Stimulated activated CD8-positive, alpha-beta memory T cell treated with anti-CD3 and anti-CD28 coated beads, Interleukin-4, amount 100 ng/mL, for 4 hours (primary cell): ENCODE results near the gene TTC38.
"Not testable (repeated sequence)": the region's sequence is repeated elsewhere in the genome, so short reads cannot be mapped to it uniquely, and the experiment has no call there.

Experiments
- DNase-seq, 2 donors: peaks; one replicate each; pipeline ENCODE4 v3.0.0-alpha.2; 2020; ENCODE audit warnings: low read depth in 2 of 2, low spot score in 1 of 2

Gene TTC38

GRCh38 chr22:46295277-46295971, 27.6 kb downstream of the TTC38 start:
- no peak for DNase-seq

GRCh38 chr22:46296257-46297150, 28.7 kb downstream of the TTC38 start, which contains the start of gene GTSE1:
Gene GTSE1 (plus strand): TSS chr22:46296870. CDS start chr22:46297401, 531 bp downstream.
- peak; percentile 92 to 96 for DNase-seq

- no peak for DNase-seq
Measured at GRCh38 chr22:46297151-46297812, 29.5 kb downstream of the TTC38 start.

GRCh38 chr22:46299101-46299500, 31.3 kb downstream of the TTC38 start:
- no peak for DNase-seq

- DNase-seq, result no peak
Measured at GRCh38 chr22:46300491-46300890, 32.7 kb downstream of the TTC38 start.

DNA sequence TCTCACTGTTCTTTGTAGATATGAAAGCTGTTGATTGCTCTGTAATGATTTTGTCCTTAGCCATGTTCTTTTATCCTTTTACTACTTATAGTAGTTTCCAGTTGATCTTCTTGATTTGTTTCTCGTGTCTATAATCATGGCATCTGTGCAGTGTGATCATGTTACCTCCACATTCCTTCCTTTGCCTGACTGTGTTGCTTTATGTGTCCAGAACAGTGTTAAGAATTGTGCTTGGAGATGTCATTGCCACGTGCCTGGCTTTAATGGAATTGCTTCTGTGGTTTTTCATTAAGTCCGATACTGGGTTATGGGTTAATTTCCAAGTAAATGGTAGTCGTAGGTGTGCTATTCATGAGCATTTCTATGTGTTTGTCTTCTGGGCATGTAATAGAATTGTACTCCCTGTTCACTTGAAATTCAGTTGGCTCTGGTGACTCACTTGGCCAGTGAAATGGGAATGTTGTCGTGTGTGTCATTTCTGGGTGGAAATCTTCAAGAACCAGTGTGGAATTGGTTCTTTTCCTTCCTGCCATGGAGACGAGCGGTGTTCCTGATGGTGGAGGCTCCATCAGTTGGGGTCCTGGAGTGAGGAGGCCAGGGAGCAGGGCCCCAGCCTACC, 35.6 kb downstream of the TTC38 start:
- DNase-seq, result no peak

DNA sequence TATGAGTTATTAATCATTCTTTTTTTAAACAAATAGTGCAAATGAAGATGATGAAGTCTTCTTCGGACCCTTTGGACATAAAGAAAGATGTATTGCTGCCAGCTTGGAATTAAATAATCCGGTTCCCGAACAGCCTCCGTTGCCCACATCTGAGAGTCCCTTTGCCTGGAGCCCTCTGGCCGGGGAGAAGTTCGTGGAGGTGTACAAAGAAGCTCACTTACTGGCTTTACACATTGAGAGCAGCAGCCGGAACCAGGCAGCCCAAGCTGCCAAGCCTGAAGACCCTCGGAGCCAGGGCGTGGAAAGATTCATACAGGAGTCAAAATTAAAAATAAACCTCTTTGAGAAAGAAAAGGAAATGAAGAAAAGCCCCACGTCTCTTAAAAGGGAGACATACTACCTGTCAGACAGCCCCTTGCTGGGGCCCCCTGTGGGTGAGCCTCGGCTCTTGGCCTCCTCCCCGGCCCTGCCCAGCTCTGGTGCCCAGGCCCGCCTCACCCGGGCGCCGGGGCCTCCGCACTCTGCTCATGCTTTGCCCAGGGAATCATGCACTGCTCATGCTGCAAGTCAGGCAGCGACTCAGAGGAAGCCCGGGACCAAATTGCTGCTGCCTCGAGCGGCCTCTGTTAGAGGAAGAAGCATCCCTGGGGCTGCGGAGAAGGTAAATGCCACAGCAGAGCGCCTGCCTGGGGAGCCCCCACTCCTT, 40.6 kb downstream of the TTC38 start:
- DNase-seq, result no peak

DNA sequence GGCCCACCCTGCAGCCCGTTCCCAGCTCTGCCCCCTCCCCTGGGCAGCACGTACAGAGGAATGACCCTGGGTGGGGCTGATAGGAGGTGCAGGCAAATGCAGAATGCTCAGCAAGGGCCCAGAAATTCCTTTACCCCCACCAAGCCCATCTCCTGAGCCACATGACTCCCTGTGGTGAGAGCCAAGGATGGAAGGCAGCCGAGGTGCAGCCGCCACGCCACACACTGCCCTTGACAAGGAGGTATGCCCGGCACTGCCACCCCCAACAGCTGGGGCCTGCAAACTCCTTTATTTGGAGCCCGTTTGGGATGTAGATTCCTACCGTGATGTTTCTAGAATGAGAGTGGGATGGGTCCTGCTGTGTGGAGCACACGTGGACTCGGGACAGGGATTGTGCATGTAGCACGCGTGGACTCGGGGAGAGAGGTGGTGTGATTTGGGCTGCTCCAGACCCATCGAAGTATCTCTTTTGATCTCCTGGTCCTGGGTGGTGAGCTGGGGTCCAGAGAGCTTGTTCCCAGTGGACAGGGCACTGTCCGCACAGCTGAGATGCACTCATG, 41.8 kb downstream of the TTC38 start:
- no peak for DNase-seq

DNA sequence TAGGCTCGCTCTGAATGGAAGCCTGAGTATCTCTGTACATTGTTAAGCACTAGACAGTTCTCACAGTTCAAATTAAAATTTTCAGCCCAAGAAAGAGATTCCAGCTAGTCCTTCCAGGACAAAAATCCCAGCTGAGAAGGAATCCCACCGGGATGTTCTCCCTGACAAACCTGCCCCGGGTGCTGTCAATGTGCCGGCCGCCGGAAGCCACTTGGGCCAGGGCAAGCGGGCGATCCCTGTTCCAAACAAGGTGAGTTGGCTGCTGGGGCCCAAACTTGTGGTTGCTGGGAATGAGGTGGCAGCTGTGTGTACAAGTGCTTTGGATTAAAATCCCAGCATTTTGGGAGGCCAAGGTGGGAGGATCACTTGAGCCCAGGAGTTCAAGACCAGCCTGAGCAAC, 44.2 kb downstream of the TTC38 start:
- DNase-seq, result no peak

DNA sequence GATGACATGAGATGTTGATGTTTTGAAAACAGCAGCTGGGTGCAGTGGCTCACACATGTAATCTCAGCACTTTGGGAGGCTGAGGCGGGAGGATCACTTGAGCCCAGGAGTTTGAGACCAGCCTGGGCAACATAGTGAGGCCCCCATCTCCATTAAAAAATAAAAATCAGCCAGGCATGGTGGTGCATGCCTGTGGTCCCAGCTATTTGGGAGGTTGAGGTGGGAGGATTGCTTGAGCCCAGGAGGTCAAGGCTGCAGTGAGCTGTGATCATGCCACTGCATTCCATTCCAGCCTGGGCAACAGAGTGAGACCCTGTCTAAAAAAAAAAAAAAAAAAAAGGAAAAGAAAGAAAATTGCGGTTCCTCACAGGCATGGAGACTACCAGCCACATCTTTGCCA, 45.0 kb downstream of the TTC38 start:
- not testable (repeated sequence) for DNase-seq

- DNase-seq, result no peak
Measured at GRCh38 chr22:46315976-46316375, 48.2 kb downstream of the TTC38 start.

GRCh38 chr22:46317646-46318045, 49.8 kb downstream of the TTC38 start:
- no peak for DNase-seq

- no peak for DNase-seq
Measured at GRCh38 chr22:46318576-46318975, 50.8 kb downstream of the TTC38 start.

DNA sequence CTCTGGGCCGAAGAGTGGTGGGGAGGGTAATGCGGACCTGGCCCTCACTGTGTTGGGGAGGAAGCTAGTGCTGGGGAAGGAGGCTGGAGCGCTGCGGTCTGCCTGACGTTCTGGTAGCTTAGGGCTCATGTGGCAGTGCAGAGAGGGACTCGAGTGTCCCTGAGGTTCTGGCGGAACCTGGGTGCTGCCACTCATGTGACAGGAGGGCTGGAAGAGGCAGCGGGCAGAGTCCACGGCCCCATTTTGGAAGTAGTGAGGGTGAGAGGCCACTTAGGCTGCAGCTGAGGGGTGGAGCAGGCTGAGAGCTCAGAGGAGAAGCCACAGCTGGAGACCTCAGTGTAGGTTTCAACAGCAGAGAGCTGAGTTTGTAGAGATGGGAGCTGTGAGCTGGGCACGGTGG, 51.5 kb downstream of the TTC38 start:
- DNase-seq, result no peak

DNA sequence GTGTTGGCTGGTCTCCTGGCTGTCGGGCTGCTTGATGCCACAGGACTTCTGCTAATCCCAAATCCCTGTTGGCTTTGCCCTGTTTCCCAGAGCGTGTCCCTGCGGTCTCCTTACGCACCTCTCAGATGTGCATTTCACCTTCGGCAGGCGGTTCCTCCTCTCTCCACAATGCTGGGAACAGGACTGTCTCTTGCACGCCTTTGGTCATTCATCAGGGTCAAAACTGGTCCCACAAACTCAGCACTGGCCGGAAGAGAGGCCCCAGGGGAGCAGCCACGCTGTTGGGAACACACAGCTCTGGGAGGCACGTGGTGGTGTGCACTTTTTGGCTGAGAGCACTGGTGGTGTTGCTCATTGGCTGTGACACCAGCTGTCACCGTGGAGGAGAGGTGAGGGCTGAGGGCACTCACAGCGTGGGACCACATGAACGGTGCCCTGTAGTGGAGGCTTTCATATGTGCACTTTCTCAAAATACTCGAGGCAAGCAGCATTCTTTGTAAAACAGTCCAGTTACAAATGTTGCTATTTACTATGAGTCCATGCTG, 52.4 kb downstream of the TTC38 start:
- DNase-seq, result no peak

DNA sequence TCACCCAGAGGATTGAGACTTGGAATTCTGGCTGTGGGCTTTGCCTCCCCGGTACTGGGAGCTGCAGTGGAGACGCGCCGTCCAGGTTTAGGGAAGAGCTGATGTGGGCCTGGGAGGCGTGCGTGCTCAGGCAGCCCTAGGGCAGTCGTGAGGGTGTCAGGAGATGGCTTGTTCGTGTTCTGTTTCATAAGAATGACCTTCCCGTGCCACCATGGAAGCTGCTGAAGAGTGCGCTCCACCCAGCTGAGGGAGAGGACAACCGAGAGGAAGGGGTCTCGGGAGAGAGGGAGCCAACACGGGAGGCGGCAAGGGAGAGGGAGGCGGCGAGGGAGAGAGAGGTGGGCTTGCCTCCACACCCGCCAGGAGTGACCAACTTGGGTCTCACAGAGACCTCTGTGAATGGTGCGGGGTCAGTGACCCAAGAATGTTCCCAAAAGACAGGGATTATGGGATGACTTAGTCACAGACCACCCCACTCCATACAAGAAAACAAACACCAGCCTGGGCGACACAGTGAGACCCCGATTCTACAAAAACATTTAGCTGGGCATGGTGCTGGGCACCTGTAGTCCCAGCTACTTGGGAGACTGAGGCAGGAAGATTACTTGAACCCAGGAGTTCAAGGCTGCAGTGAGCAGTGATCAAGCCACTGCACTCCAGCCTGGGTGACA, 53.0 kb downstream of the TTC38 start:
- no peak for DNase-seq

DNA sequence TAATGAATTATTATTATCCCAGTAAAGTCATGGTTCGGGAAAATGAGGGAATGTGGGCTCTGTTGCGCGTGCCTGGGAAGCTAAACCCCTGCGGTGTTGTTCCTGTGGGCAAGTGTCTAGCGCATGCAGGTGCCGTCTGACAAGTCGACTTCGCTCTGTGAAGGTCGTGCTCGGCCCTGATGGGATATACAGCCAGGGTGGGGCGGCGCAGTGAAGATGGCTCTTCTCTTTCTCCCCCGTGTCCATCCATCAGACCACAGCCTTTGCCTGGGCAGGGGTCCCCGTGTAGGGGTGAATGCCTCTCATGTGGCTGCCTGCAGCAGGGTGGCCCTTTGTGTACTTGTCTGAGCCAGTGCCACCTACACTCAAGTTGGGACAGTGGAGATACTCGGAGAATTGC, 54.9 kb downstream of the TTC38 start:
- DNase-seq, result no peak

- DNase-seq, result no peak
Measured at GRCh38 chr22:46323162-46323561, 55.4 kb downstream of the TTC38 start.

DNA sequence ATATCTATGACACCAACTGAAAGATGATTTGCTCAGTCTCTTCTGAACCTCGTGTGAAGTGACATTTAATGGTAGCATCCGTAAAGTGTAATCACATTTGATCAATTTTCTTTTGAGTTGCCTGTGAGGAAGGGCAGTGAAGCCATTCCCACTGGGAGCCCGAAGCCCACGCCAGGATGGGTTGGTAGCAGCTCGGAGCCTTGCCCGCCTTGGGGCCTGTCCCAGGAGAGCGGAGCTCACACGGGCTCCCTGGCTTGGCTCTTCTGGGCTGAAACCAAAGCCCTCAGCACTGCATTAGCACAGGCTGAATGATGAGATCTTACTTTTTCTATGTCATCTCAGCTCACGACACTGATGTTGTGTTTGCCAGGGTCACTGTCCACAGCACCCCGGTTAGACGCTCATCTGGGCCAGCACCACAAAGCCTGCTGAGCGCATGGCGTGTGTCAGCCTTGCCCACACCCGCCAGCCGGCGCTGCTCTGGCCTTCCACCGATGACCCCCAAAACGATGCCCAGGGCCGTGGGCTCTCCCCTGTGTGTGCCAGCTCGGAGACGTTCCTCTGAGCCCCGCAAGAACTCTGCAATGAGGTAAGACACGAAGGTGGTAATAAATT, 58.4 kb downstream of the TTC38 start:
- no peak for DNase-seq
